Measurements from ENCODE around the gene NUP62. TPM values are rescaled to one million over a fixed set of nuclear protein-coding genes. Genes with fewer than 3 reads are reported as not detected.

The NUP62 gene
- total RNA-seq, 1 donor from 2014 or later: 57.7 TPM

DNA sequence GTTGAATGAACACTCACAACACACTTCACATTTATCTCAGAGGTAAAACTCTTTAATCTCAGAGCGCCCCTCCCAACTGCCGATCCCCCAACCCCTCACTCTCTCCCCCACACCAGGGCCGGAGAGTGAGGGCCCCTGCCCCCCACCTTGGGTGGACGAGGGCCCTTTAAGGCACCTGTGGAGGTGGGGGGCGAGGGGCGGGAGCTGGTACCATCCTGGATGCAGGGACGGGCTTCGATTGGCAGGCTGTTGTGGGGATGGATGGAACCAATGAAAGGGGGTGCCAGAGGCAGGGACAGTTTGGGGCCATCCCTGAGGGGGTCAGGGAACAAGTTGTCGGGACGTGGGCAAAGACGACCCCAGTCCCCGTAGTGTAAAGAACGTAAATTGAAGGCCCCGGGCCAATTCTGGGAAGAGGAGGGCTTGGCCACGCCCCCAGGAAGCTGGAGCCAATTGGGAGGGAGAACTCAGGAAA, 60.3 kb downstream of the NUP62 start:
- H3K4me1 Mint-ChIP-seq (ENCODE audit: unreplicated experiment): peaks cover 36% of the 10 kb centered on the region
- no peaks in the 10 kb centered on the region for H3K27me3 Mint-ChIP-seq (ENCODE audit: unreplicated experiment)
- TF ChIP-seq CTCF (IDR thresholded peaks at IDR 0.05): no peak
- peaks cover 7% of the 10 kb centered on the region for H3K36me3 Mint-ChIP-seq (ENCODE audit: unreplicated experiment)
- no peak overlapping the region for H3K4me3 Mint-ChIP-seq (ENCODE audit: unreplicated experiment)
- DNase-seq (ENCODE audit: extremely low spot score, unreplicated experiment): no peak
- no peaks in the 10 kb centered on the region for H3K9me3 Mint-ChIP-seq (ENCODE audit: unreplicated experiment)
- no peak overlapping the region for H3K27ac Mint-ChIP-seq (ENCODE audit: unreplicated experiment)

- Mint-ChIP-seq H3K4me3 (ENCODE audit: unreplicated experiment) (peak within 1 kb of the TSS; percentile 96), H3K9me3 (ENCODE audit: unreplicated experiment) (no peaks in the 10 kb centered on the region), H3K27me3 (ENCODE audit: unreplicated experiment) (no peaks in the 10 kb centered on the region), H3K36me3 (ENCODE audit: unreplicated experiment) (peaks cover 14% of the 10 kb centered on the region), H3K4me1 (ENCODE audit: unreplicated experiment) (peaks cover 39% of the 10 kb centered on the region), H3K27ac (ENCODE audit: unreplicated experiment) (no peak within 1 kb of the TSS)
- peak; percentile 96 for DNase-seq (ENCODE audit: extremely low spot score, unreplicated experiment)
- no peak for TF ChIP-seq CTCF (IDR thresholded peaks at IDR 0.05)
Observed at GRCh38 chr19:49866933-49867782, 62.1 kb downstream of the NUP62 start, which contains the start of gene PNKP. Gene PNKP (minus strand): TSS chr19:49867576. CDS start chr19:49867204, 372 bp downstream.

- Mint-ChIP-seq H3K27me3 (ENCODE audit: unreplicated experiment) (no peaks in the 10 kb centered on the region), H3K4me1 (ENCODE audit: unreplicated experiment) (peaks cover 39% of the 10 kb centered on the region), H3K4me3 (ENCODE audit: unreplicated experiment) (peak overlapping the region; percentile 96), H3K36me3 (ENCODE audit: unreplicated experiment) (peaks cover 18% of the 10 kb centered on the region), H3K9me3 (ENCODE audit: unreplicated experiment) (no peaks in the 10 kb centered on the region), H3K27ac (ENCODE audit: unreplicated experiment) (no peak overlapping the region)
- DNase-seq (ENCODE audit: extremely low spot score, unreplicated experiment): no peak
- no peak for TF ChIP-seq CTCF (IDR thresholded peaks at IDR 0.05)
Observed at GRCh38 chr19:49864890-49865289, 64.4 kb downstream of the NUP62 start.

DNA sequence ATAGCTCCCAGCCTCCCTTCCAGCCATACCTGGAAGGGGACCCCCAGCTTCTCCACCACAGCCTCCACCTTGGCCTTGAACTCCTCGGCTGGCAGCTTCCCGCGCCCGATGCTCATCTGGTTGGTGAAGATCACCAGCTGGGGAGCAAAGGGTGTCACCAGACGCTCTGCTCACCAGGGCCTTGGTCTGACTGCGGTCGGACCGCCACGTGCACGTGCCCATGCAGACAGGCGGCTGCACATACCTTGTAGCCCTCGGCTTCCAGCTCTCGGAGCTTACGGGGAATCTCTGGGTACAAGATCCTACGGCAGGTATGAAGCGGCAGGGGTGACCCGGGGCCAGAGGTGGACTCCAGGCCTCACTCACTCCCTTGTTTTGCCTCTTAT, 65.4 kb downstream of the NUP62 start:
- Mint-ChIP-seq H3K36me3 (ENCODE audit: unreplicated experiment) (peaks cover 19% of the 10 kb centered on the region), H3K4me3 (ENCODE audit: unreplicated experiment) (no peak overlapping the region), H3K9me3 (ENCODE audit: unreplicated experiment) (no peaks in the 10 kb centered on the region), H3K27ac (ENCODE audit: unreplicated experiment) (no peak overlapping the region), H3K27me3 (ENCODE audit: unreplicated experiment) (no peaks in the 10 kb centered on the region), H3K4me1 (ENCODE audit: unreplicated experiment) (peaks cover 39% of the 10 kb centered on the region)
- TF ChIP-seq CTCF (IDR thresholded peaks at IDR 0.05): no peak
- DNase-seq (ENCODE audit: extremely low spot score, unreplicated experiment): no peak

DNA sequence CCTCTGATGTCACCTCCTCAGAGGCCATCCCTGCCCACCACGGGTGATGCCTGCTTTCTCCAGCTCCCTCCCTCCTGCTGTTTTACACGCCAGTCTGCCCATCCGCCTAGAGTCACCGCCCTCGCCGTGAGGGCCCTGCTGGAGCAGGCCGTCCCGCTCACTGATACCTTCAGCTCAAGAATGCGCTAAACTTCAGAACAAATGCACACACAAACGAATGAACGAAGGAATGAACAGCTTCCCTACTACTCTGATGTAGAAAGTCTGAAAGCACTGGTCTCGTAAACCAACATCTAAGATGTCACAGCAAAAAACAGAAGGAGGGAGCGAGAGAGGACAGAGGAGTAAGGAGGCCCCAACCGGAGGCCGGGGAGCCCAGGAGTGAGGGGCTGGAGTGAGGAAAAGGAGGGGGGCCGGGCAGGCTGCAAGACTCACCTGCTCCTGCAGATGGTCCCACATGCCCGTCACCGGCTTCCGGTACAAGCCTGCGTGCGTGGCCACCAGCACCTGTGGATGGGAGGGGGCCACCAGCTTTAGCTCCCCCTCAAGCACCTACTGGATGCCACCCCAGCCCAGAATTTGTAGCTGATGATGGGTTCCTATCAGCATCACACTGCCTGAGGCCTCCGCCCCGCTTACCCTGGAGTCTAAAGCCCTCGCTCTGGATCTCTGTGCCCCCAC, 65.9 kb downstream of the NUP62 start:
- no peak overlapping the region for H3K4me3 Mint-ChIP-seq (ENCODE audit: unreplicated experiment)
- DNase-seq (ENCODE audit: extremely low spot score, unreplicated experiment): no peak
- H3K27me3 Mint-ChIP-seq (ENCODE audit: unreplicated experiment): no peaks in the 10 kb centered on the region
- H3K4me1 Mint-ChIP-seq (ENCODE audit: unreplicated experiment): peaks cover 36% of the 10 kb centered on the region
- TF ChIP-seq CTCF (IDR thresholded peaks at IDR 0.05): no peak
- peaks cover 21% of the 10 kb centered on the region for H3K36me3 Mint-ChIP-seq (ENCODE audit: unreplicated experiment)
- no peaks in the 10 kb centered on the region for H3K9me3 Mint-ChIP-seq (ENCODE audit: unreplicated experiment)
- H3K27ac Mint-ChIP-seq (ENCODE audit: unreplicated experiment): no peak overlapping the region

Measured in osteocyte (in vitro differentiated cells).